Measurements from ENCODE around the gene DCC.

DCC gene

DNA sequence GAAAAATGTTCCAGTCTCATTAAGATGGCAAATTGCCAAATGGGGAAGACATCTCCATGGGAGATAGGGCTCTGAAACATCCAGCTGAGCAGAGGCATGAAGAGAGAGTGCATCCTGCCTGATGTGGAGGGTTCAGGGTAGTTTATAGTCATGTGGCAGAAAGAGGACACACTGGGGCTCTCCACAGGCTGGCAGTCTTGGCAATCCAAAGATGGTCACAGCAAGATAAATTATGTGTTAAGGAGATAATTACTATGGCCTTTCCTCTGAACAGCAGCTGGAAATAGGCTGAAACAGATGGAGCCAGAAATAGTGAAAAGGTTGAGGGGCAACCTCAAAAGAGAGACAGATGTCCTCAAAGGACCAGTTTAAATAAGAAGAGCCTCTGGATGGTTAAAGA lies 97.2 kb downstream of the DCC start:
- Histone ChIP-seq H3K36me3 (ENCODE audit: control insufficient read depth, insufficient read depth, low read length) (no peaks in the 10 kb centered on the region), H3K27me3 (replicated peaks; ENCODE audit: control insufficient read depth, insufficient read depth, low read length, poor library complexity, severe bottlenecking) (no peaks in the 10 kb centered on the region), H3K4me3 (ENCODE audit: insufficient read depth, low read depth, low read length, poor library complexity, severe bottlenecking) (no peak overlapping the region), H3K9me3 (ENCODE audit: control insufficient read depth, low read length) (no peaks in the 10 kb centered on the region), H3K4me1 (ENCODE audit: control insufficient read depth, insufficient read depth, low read length, poor library complexity, severe bottlenecking) (no peaks in the 10 kb centered on the region), H3K27ac (ENCODE audit: insufficient read depth, low read length, poor library complexity, severe bottlenecking) (no peak overlapping the region)
- DNase-seq: no peak

GRCh38 chr18:52439457-52439856 lies 99.5 kb downstream of the DCC start:
- H3K4me3 ChIP-seq (ENCODE audit: insufficient read depth, low read depth, low read length, poor library complexity, severe bottlenecking): no peak overlapping the region
- H3K27ac ChIP-seq (ENCODE audit: insufficient read depth, low read length, poor library complexity, severe bottlenecking): no peak overlapping the region
- no peaks in the 10 kb centered on the region for H3K36me3 ChIP-seq (ENCODE audit: control insufficient read depth, insufficient read depth, low read length)
- no peaks in the 10 kb centered on the region for H3K4me1 ChIP-seq (ENCODE audit: control insufficient read depth, insufficient read depth, low read length, poor library complexity, severe bottlenecking)
- no peaks in the 10 kb centered on the region for H3K27me3 ChIP-seq (replicated peaks; ENCODE audit: control insufficient read depth, insufficient read depth, low read length, poor library complexity, severe bottlenecking)
- no peaks in the 10 kb centered on the region for H3K9me3 ChIP-seq (ENCODE audit: control insufficient read depth, low read length)
- DNase-seq: no peak

DNA sequence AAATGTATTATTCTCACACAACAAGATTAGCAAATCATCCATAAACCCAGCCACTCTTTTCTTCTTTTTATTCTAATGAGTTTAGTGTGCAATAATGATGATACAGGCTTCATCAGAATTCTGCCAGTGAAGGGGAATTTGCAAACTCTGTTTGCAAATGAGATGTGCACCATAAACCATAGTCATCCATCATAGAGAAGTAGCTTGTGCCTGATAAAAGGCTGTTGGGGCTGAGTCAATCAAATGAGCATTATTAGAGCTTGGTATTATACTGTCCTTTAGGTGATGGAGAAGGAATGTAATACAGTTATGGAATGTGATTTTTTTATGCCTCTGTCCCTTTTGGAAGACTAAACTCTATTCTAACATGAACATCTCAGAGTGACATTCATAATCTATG lies 101.8 kb downstream of the DCC start:
- H3K36me3 ChIP-seq (ENCODE audit: control insufficient read depth, insufficient read depth, low read length): no peaks in the 10 kb centered on the region
- H3K27me3 ChIP-seq (replicated peaks; ENCODE audit: control insufficient read depth, insufficient read depth, low read length, poor library complexity, severe bottlenecking): no peaks in the 10 kb centered on the region
- DNase-seq: no peak
- H3K9me3 ChIP-seq (ENCODE audit: control insufficient read depth, low read length): no peaks in the 10 kb centered on the region
- H3K4me1 ChIP-seq (ENCODE audit: control insufficient read depth, insufficient read depth, low read length, poor library complexity, severe bottlenecking): no peaks in the 10 kb centered on the region
- no peak overlapping the region for H3K27ac ChIP-seq (ENCODE audit: insufficient read depth, low read length, poor library complexity, severe bottlenecking)
- no peak overlapping the region for H3K4me3 ChIP-seq (ENCODE audit: insufficient read depth, low read depth, low read length, poor library complexity, severe bottlenecking)

DNA sequence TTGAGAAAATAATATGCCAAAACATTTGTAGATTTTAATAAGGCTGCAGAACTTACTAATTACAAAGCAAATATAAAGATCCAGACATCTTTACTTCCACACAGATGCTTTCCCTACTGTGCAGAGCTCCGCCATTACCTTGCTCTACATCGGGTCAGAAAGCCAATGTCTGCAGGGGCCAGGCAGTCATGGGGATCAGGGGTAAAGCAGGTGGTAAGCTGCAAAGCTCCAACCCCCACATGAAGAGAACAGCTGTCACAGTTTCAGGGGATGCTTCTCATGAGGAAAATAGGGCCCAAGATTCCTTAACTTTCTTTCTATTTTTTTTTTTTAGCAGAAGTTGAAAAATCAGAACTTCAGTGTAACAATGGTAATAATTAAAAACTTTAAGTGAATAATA lies 102.7 kb downstream of the DCC start:
- no peak for DNase-seq
- H3K9me3 ChIP-seq (ENCODE audit: control insufficient read depth, low read length): no peaks in the 10 kb centered on the region
- H3K4me3 ChIP-seq (ENCODE audit: insufficient read depth, low read depth, low read length, poor library complexity, severe bottlenecking): no peak overlapping the region
- H3K36me3 ChIP-seq (ENCODE audit: control insufficient read depth, insufficient read depth, low read length): no peaks in the 10 kb centered on the region
- H3K27me3 ChIP-seq (replicated peaks; ENCODE audit: control insufficient read depth, insufficient read depth, low read length, poor library complexity, severe bottlenecking): no peaks in the 10 kb centered on the region
- H3K27ac ChIP-seq (ENCODE audit: insufficient read depth, low read length, poor library complexity, severe bottlenecking): no peak overlapping the region
- H3K4me1 ChIP-seq (ENCODE audit: control insufficient read depth, insufficient read depth, low read length, poor library complexity, severe bottlenecking): no peaks in the 10 kb centered on the region

GRCh38 chr18:52451256-52451655 lies 111.3 kb downstream of the DCC start:
- no peaks in the 10 kb centered on the region for H3K9me3 ChIP-seq (ENCODE audit: control insufficient read depth, low read length)
- no peaks in the 10 kb centered on the region for H3K4me1 ChIP-seq (ENCODE audit: control insufficient read depth, insufficient read depth, low read length, poor library complexity, severe bottlenecking)
- H3K4me3 ChIP-seq (ENCODE audit: insufficient read depth, low read depth, low read length, poor library complexity, severe bottlenecking): no peak overlapping the region
- H3K36me3 ChIP-seq (ENCODE audit: control insufficient read depth, insufficient read depth, low read length): no peaks in the 10 kb centered on the region
- DNase-seq: no peak
- no peak overlapping the region for H3K27ac ChIP-seq (ENCODE audit: insufficient read depth, low read length, poor library complexity, severe bottlenecking)
- no peaks in the 10 kb centered on the region for H3K27me3 ChIP-seq (replicated peaks; ENCODE audit: control insufficient read depth, insufficient read depth, low read length, poor library complexity, severe bottlenecking)

- Histone ChIP-seq H3K27me3 (replicated peaks; ENCODE audit: control insufficient read depth, insufficient read depth, low read length, poor library complexity, severe bottlenecking) (no peaks in the 10 kb centered on the region), H3K4me3 (ENCODE audit: insufficient read depth, low read depth, low read length, poor library complexity, severe bottlenecking) (no peak overlapping the region), H3K4me1 (ENCODE audit: control insufficient read depth, insufficient read depth, low read length, poor library complexity, severe bottlenecking) (no peaks in the 10 kb centered on the region), H3K36me3 (ENCODE audit: control insufficient read depth, insufficient read depth, low read length) (no peaks in the 10 kb centered on the region), H3K27ac (ENCODE audit: insufficient read depth, low read length, poor library complexity, severe bottlenecking) (no peak overlapping the region), H3K9me3 (ENCODE audit: control insufficient read depth, low read length) (no peaks in the 10 kb centered on the region)
- no peak for DNase-seq
Measured at GRCh38 chr18:52451851-52452250, 111.9 kb downstream of the DCC start.

DNA sequence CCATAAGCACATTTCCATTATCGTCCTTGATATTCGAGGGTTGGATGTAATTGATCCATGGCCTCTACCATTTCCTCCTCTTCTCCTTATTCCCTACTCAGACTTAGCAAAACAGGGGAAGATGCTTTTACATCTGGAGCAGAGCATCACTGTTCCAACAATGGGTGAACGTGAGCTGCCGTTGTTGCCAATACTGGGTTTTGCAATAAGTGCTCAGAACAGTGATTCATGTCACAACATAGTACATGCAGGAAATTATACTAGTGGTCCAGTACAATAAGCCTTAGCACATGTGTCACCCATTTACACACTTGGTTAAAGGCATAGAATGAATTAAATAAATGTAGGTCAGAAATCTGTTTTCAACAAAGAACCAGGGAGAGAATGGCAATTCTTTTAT lies 112.4 kb downstream of the DCC start:
- no peaks in the 10 kb centered on the region for H3K27me3 ChIP-seq (replicated peaks; ENCODE audit: control insufficient read depth, insufficient read depth, low read length, poor library complexity, severe bottlenecking)
- no peak for DNase-seq
- H3K9me3 ChIP-seq (ENCODE audit: control insufficient read depth, low read length): no peaks in the 10 kb centered on the region
- H3K4me1 ChIP-seq (ENCODE audit: control insufficient read depth, insufficient read depth, low read length, poor library complexity, severe bottlenecking): no peaks in the 10 kb centered on the region
- no peak overlapping the region for H3K4me3 ChIP-seq (ENCODE audit: insufficient read depth, low read depth, low read length, poor library complexity, severe bottlenecking)
- no peaks in the 10 kb centered on the region for H3K36me3 ChIP-seq (ENCODE audit: control insufficient read depth, insufficient read depth, low read length)
- no peak overlapping the region for H3K27ac ChIP-seq (ENCODE audit: insufficient read depth, low read length, poor library complexity, severe bottlenecking)

GRCh38 chr18:52459890-52460289 lies 119.9 kb downstream of the DCC start:
- Histone ChIP-seq H3K27ac (ENCODE audit: insufficient read depth, low read length, poor library complexity, severe bottlenecking) (no peak overlapping the region), H3K27me3 (replicated peaks; ENCODE audit: control insufficient read depth, insufficient read depth, low read length, poor library complexity, severe bottlenecking) (no peaks in the 10 kb centered on the region)

GRCh38 chr18:52462853-52463252 lies 122.9 kb downstream of the DCC start:
- H3K4me1 ChIP-seq (ENCODE audit: control insufficient read depth, insufficient read depth, low read length, poor library complexity, severe bottlenecking): no peaks in the 10 kb centered on the region
- no peaks in the 10 kb centered on the region for H3K27me3 ChIP-seq (replicated peaks; ENCODE audit: control insufficient read depth, insufficient read depth, low read length, poor library complexity, severe bottlenecking)
- no peak for DNase-seq
- no peak overlapping the region for H3K27ac ChIP-seq (ENCODE audit: insufficient read depth, low read length, poor library complexity, severe bottlenecking)
- H3K9me3 ChIP-seq (ENCODE audit: control insufficient read depth, low read length): no peaks in the 10 kb centered on the region
- H3K4me3 ChIP-seq (ENCODE audit: insufficient read depth, low read depth, low read length, poor library complexity, severe bottlenecking): no peak overlapping the region
- no peaks in the 10 kb centered on the region for H3K36me3 ChIP-seq (ENCODE audit: control insufficient read depth, insufficient read depth, low read length)

More at GRCh38 chr18:52459890-52460289, 119.9 kb downstream of the DCC start:
- Histone ChIP-seq H3K4me1 (ENCODE audit: control insufficient read depth, insufficient read depth, low read length, poor library complexity, severe bottlenecking) (no peaks in the 10 kb centered on the region), H3K36me3 (ENCODE audit: control insufficient read depth, insufficient read depth, low read length) (no peaks in the 10 kb centered on the region), H3K4me3 (ENCODE audit: insufficient read depth, low read depth, low read length, poor library complexity, severe bottlenecking) (no peak overlapping the region), H3K9me3 (ENCODE audit: control insufficient read depth, low read length) (no peaks in the 10 kb centered on the region)
- no peak for DNase-seq

GRCh38 chr18:52465391-52465790 lies 125.4 kb downstream of the DCC start:
- H3K27ac ChIP-seq (ENCODE audit: insufficient read depth, low read length, poor library complexity, severe bottlenecking): no peak overlapping the region
- H3K27me3 ChIP-seq (replicated peaks; ENCODE audit: control insufficient read depth, insufficient read depth, low read length, poor library complexity, severe bottlenecking): no peaks in the 10 kb centered on the region
- H3K9me3 ChIP-seq (ENCODE audit: control insufficient read depth, low read length): no peaks in the 10 kb centered on the region
- no peaks in the 10 kb centered on the region for H3K4me1 ChIP-seq (ENCODE audit: control insufficient read depth, insufficient read depth, low read length, poor library complexity, severe bottlenecking)
- no peaks in the 10 kb centered on the region for H3K36me3 ChIP-seq (ENCODE audit: control insufficient read depth, insufficient read depth, low read length)
- H3K4me3 ChIP-seq (ENCODE audit: insufficient read depth, low read depth, low read length, poor library complexity, severe bottlenecking): no peak overlapping the region
- no peak for DNase-seq

- H3K4me3 ChIP-seq (ENCODE audit: insufficient read depth, low read depth, low read length, poor library complexity, severe bottlenecking): no peak overlapping the region
- H3K36me3 ChIP-seq (ENCODE audit: control insufficient read depth, insufficient read depth, low read length): no peaks in the 10 kb centered on the region
- H3K27me3 ChIP-seq (replicated peaks; ENCODE audit: control insufficient read depth, insufficient read depth, low read length, poor library complexity, severe bottlenecking): no peaks in the 10 kb centered on the region
- no peaks in the 10 kb centered on the region for H3K4me1 ChIP-seq (ENCODE audit: control insufficient read depth, insufficient read depth, low read length, poor library complexity, severe bottlenecking)
- H3K27ac ChIP-seq (ENCODE audit: insufficient read depth, low read length, poor library complexity, severe bottlenecking): no peak overlapping the region
- no peak for DNase-seq
- H3K9me3 ChIP-seq (ENCODE audit: control insufficient read depth, low read length): no peaks in the 10 kb centered on the region
Measured at GRCh38 chr18:52468496-52468895, 128.5 kb downstream of the DCC start.
